Endothelial cell of umbilical vein (primary cell): ENCODE measurements around the gene RGPD4.
"Not testable (repeated sequence)": the region's sequence is repeated elsewhere in the genome, so short reads cannot be mapped to it uniquely, and the experiment has no call there.

ENCODE experiments used
- CTCF ChIP-seq, 2 donors: IDR thresholded peaks; 1 replicate in 1 of 2; 2 replicates in 1 of 2; pipeline ENCODE4 v1.5.1; 2011; ENCODE audit warnings: low read length in 2 of 2, mild to moderate bottlenecking in 2 of 2, moderate library complexity in 2 of 2, control low read depth in 1 of 2, inconsistent platforms in 1 of 2, low read depth in 1 of 2; ENCODE audit not compliant: insufficient read depth in 1 of 2; ENCODE audit errors: extremely low read depth in 1 of 2
- EZH2 ChIP-seq: IDR thresholded peaks from 2 replicates; pipeline ENCODE4 v1.6.1; 2012; ENCODE audit warnings: borderline replicate concordance, low read depth, mild to moderate bottlenecking, moderate library complexity, low read length, inconsistent platforms; ENCODE audit not compliant: severe bottlenecking
- GATA2 ChIP-seq: IDR thresholded peaks from 2 replicates; pipeline ENCODE4 v1.7.0; 2011; ENCODE audit warnings: low read depth, mild to moderate bottlenecking, moderate library complexity, mixed read lengths, low read length; ENCODE audit not compliant: insufficient read length, insufficient read depth
- JUN ChIP-seq: IDR thresholded peaks from 2 replicates; pipeline ENCODE4 v1.6.1; 2011; ENCODE audit warnings: borderline replicate concordance, low read depth; ENCODE audit not compliant: insufficient read length, insufficient read depth
- MAX ChIP-seq: IDR thresholded peaks from 2 replicates; pipeline ENCODE4 v1.6.1; 2011; ENCODE audit not compliant: insufficient read depth, insufficient read length
- MYC ChIP-seq: IDR thresholded peaks from one replicate; pipeline ENCODE4 v1.6.1; 2011; ENCODE audit warnings: mild to moderate bottlenecking, low read depth, low read length
- POLR2A ChIP-seq: IDR thresholded peaks from 2 replicates; pipeline ENCODE4 v1.6.1; 2012; ENCODE audit warnings: low read depth, mild to moderate bottlenecking, control low read depth, low read length
- POLR2AphosphoS5 ChIP-seq: IDR thresholded peaks from 2 replicates; pipeline ENCODE4 v1.6.1; 2012; ENCODE audit warnings: low read depth, mild to moderate bottlenecking, control low read depth, low read length, moderate library complexity; ENCODE audit not compliant: insufficient read depth

GRCh38 chr2:107916121-107916520 lies 89.4 kb downstream of the RGPD4 start:
- not testable (repeated sequence) for TF ChIP-seq CTCF (IDR thresholded peaks at IDR 0.05; ENCODE audit: extremely low read depth in 1 of 2, insufficient read depth in 1 of 2, low read depth in 1 of 2, low read length in 2 of 2); POLR2A; GATA2; POLR2AphosphoS5; EZH2; JUN; MAX; MYC
